Liver (tissue), 9 donors: Measurements from ENCODE around the gene AHNAK2. TPM values are rescaled to one million over a fixed set of nuclear protein-coding genes. Genes with fewer than 3 reads are reported as not detected.

Experiments
- DNase-seq: peaks from one replicate; pipeline ENCODE4 v3.0.0-alpha.2; 2017; ENCODE audit warnings: low spot score
- H3K27ac ChIP-seq, 2 donors: one replicate each; pipeline ENCODE4 v1.7.0; 2013; ENCODE audit warnings: inconsistent platforms in 2 of 2, low read length in 2 of 2, control low read depth in 1 of 2, low read depth in 1 of 2, mild to moderate bottlenecking in 1 of 2
- H3K27me3 ChIP-seq, 4 donors: one replicate each; pipeline versions ENCODE4 v1.6.1 to v1.7.0; 2013; ENCODE audit warnings: low read length in 3 of 4, inconsistent platforms in 1 of 4, mild to moderate bottlenecking in 1 of 4, moderate library complexity in 1 of 4; ENCODE audit not compliant: control insufficient read depth in 4 of 4, insufficient read depth in 4 of 4
- H3K36me3 ChIP-seq, 4 donors: one replicate each; pipeline versions ENCODE4 v1.6.1 to v1.7.0; 2013; ENCODE audit warnings: low read length in 3 of 4, mild to moderate bottlenecking in 3 of 4, low read depth in 1 of 4, moderate library complexity in 1 of 4; ENCODE audit not compliant: control insufficient read depth in 4 of 4, insufficient read depth in 3 of 4
- H3K4me1 ChIP-seq, 4 donors: one replicate each; pipeline versions ENCODE4 v1.6.1 to v1.7.0; 2013; ENCODE audit warnings: low read length in 3 of 4, mild to moderate bottlenecking in 3 of 4, moderate library complexity in 1 of 4; ENCODE audit not compliant: control insufficient read depth in 4 of 4, insufficient read depth in 4 of 4
- H3K4me3 ChIP-seq, 3 donors: one replicate each; pipeline versions ENCODE4 v1.6.1 to v1.7.0; 2013; ENCODE audit warnings: low read length in 3 of 3, control low read depth in 1 of 3, low read depth in 1 of 3, mild to moderate bottlenecking in 1 of 3
- H3K9ac ChIP-seq, 2 donors: one replicate each; pipeline ENCODE4 v1.7.0; 2013; ENCODE audit warnings: low read length in 2 of 2, mild to moderate bottlenecking in 2 of 2, moderate library complexity in 2 of 2, control low read depth in 1 of 2, low read depth in 1 of 2
- H3K9me3 ChIP-seq, 4 donors: one replicate each; pipeline versions ENCODE4 v1.6.1 to v1.7.0; 2013; ENCODE audit warnings: low read length in 3 of 4; ENCODE audit not compliant: control insufficient read depth in 4 of 4
- ATF3 ChIP-seq: IDR thresholded peaks from 2 replicates; pipeline ENCODE4 v1.6.1; 2016; ENCODE audit warnings: antibody characterized with exemption
- EGR1 ChIP-seq, 2 donors: IDR thresholded peaks; 2 replicates each; pipeline ENCODE4 v1.6.1; 2016 to 2018; ENCODE audit warnings: antibody characterized with exemption in 2 of 2, low read depth in 2 of 2
- FOXA1 ChIP-seq: IDR thresholded peaks from 2 replicates; pipeline ENCODE4 v1.6.1; 2016; ENCODE audit warnings: antibody characterized with exemption
- FOXA2 ChIP-seq: IDR thresholded peaks from 2 replicates; pipeline ENCODE4 v1.6.1; 2016; ENCODE audit warnings: antibody characterized with exemption
- HNF4A ChIP-seq, 2 donors: conservative IDR thresholded peaks; 2 replicates each; pipeline ENCODE4 v1.6.1; 2016; ENCODE audit warnings: antibody characterized with exemption in 2 of 2, mild to moderate bottlenecking in 2 of 2
- RAD21 ChIP-seq, 2 donors: IDR thresholded peaks; 2 replicates each; pipeline ENCODE4 v1.6.1; 2016; ENCODE audit warnings: antibody characterized with exemption in 2 of 2, mild to moderate bottlenecking in 2 of 2
- SP1 ChIP-seq: IDR thresholded peaks from 2 replicates; pipeline ENCODE4 v1.6.1; 2018; ENCODE audit warnings: antibody characterized with exemption, mild to moderate bottlenecking
- TAF1 ChIP-seq: conservative IDR thresholded peaks from 2 replicates; pipeline ENCODE4 v1.6.1; 2016; ENCODE audit warnings: antibody characterized with exemption, mild to moderate bottlenecking
- YY1 ChIP-seq: IDR thresholded peaks from 2 replicates; pipeline ENCODE4 v1.6.1; 2016; ENCODE audit warnings: antibody characterized with exemption, mild to moderate bottlenecking
- WGBS: extraction: QIAGEN DNeasy Blood & Tissue Kit; methylation state at CpG from one replicate; pipeline ENCODE4 v1.1.7; 2013; 5-methylcytosine and 5-hydroxymethylcytosine counted together
- polyA plus RNA-seq, 2 donors: library from polyadenylated mRNA; stranded (reverse) in 1 of 2; unstranded in 1 of 2; fragments of 200-250 nt in 1 of 2; fragments of >200 nt in 1 of 2; fragmentation: Nextera tagmentation in 1 of 2; extraction: Ambion mirVana in 1 of 2; gene quantifications; one replicate each; pipeline versions ENCODE4 v1.2.1 to v1.2.3, GENCODE V29; 2013 to 2015
- total RNA-seq, 2 donors: library from RNA; depleted of rRNA; stranded (reverse); fragments of >200 nt; gene quantifications; one replicate each; pipeline ENCODE4 v1.2.3, GENCODE V29; 2014
- TF ChIP-seq, protein P1 (sequence below): fragments of 150-350 bp; IDR thresholded peaks from 2 replicates; pipeline ENCODE4 v1.5.1; 2017; ENCODE audit warnings: improper control_type of control experiment, low read depth, low read length; ENCODE audit not compliant: missing input control
- TF ChIP-seq, protein P2 (sequence below): IDR thresholded peaks from 2 replicates; pipeline ENCODE4 v1.6.1; 2016; ENCODE audit warnings: antibody characterized with exemption, mild to moderate bottlenecking
- donor health status: healthy.
- donor health status: healthy.
- donor health status: healthy.
- donor health status: healthy.
- donor health status: healthy.

Gene AHNAK2
- total and polyA plus RNA-seq, 4 donors, result 0.05 to 2.6 (median 1.2) TPM

- Histone ChIP-seq H3K36me3 (peaks cover 0 to 2% (median 0%) of the 10 kb centered on the region in 4 donors), H3K27me3 (peaks cover 0 to 4% (median 0%) of the 10 kb centered on the region in 4 donors), H3K4me1 (no peaks in the 10 kb centered on the region), H3K9ac (no peak overlapping the region), H3K27ac (no peak overlapping the region), H3K9me3 (peaks cover 0 to 7% (median 2%) of the 10 kb centered on the region in 4 donors), H3K4me3 (no peak overlapping the region)
- no peak for DNase-seq
- WGBS, result 94% methylated on average over 7 of the region's 7 CpGs
- TF ChIP-seq FOXA1 (no peak), SP1 (no peak), FOXA2 (no peak), ATF3 (no peak)
- TF ChIP-seq, protein P1, sequence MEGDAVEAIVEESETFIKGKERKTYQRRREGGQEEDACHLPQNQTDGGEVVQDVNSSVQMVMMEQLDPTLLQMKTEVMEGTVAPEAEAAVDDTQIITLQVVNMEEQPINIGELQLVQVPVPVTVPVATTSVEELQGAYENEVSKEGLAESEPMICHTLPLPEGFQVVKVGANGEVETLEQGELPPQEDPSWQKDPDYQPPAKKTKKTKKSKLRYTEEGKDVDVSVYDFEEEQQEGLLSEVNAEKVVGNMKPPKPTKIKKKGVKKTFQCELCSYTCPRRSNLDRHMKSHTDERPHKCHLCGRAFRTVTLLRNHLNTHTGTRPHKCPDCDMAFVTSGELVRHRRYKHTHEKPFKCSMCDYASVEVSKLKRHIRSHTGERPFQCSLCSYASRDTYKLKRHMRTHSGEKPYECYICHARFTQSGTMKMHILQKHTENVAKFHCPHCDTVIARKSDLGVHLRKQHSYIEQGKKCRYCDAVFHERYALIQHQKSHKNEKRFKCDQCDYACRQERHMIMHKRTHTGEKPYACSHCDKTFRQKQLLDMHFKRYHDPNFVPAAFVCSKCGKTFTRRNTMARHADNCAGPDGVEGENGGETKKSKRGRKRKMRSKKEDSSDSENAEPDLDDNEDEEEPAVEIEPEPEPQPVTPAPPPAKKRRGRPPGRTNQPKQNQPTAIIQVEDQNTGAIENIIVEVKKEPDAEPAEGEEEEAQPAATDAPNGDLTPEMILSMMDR, result no peak
Observed at GRCh38 chr14:104913435-104913834, 64.7 kb downstream of the AHNAK2 start.

GRCh38 chr14:104912053-104912452 lies 66.1 kb downstream of the AHNAK2 start:
- Histone ChIP-seq H3K36me3 (peaks cover 0 to 2% (median 0%) of the 10 kb centered on the region in 4 donors), H3K27ac (no peak overlapping the region)

More at GRCh38 chr14:104912053-104912452, 66.1 kb downstream of the AHNAK2 start:
- no peaks in the 10 kb centered on the region for H3K4me1 ChIP-seq
- no peak overlapping the region for H3K9ac ChIP-seq
- peaks cover 0 to 4% (median 0%) of the 10 kb centered on the region in 4 donors for H3K27me3 ChIP-seq
- peaks cover 0 to 7% (median 2%) of the 10 kb centered on the region in 4 donors for H3K9me3 ChIP-seq
- WGBS, result 82% methylated on average over 3 of the region's 3 CpGs
- H3K4me3 ChIP-seq, result no peak overlapping the region
- TF ChIP-seq, protein P2, sequence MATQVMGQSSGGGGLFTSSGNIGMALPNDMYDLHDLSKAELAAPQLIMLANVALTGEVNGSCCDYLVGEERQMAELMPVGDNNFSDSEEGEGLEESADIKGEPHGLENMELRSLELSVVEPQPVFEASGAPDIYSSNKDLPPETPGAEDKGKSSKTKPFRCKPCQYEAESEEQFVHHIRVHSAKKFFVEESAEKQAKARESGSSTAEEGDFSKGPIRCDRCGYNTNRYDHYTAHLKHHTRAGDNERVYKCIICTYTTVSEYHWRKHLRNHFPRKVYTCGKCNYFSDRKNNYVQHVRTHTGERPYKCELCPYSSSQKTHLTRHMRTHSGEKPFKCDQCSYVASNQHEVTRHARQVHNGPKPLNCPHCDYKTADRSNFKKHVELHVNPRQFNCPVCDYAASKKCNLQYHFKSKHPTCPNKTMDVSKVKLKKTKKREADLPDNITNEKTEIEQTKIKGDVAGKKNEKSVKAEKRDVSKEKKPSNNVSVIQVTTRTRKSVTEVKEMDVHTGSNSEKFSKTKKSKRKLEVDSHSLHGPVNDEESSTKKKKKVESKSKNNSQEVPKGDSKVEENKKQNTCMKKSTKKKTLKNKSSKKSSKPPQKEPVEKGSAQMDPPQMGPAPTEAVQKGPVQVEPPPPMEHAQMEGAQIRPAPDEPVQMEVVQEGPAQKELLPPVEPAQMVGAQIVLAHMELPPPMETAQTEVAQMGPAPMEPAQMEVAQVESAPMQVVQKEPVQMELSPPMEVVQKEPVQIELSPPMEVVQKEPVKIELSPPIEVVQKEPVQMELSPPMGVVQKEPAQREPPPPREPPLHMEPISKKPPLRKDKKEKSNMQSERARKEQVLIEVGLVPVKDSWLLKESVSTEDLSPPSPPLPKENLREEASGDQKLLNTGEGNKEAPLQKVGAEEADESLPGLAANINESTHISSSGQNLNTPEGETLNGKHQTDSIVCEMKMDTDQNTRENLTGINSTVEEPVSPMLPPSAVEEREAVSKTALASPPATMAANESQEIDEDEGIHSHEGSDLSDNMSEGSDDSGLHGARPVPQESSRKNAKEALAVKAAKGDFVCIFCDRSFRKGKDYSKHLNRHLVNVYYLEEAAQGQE, result no peak
- TF ChIP-seq ATF3, result no peak
- no peak for TF ChIP-seq FOXA1
- no peak for TF ChIP-seq FOXA2
- no peak for TF ChIP-seq YY1
- TF ChIP-seq HNF4A (conservative IDR thresholded peaks at IDR 0.05), result no peak
- no peak for TF ChIP-seq RAD21 (IDR thresholded peaks at IDR 0.05)
- no peak for TF ChIP-seq SP1
- TF ChIP-seq EGR1 (IDR thresholded peaks at IDR 0.05; ENCODE audit: low read depth in 2 of 2), result no peak
- TF ChIP-seq, protein P1, result no peak
- TF ChIP-seq TAF1, result no peak
- DNase-seq, result no peak
